ENCODE data around the gene GPAT3. TPM values are rescaled to one million over a fixed set of nuclear protein-coding genes. Genes with fewer than 3 reads are reported as not detected.

GPAT3 gene
- total and polyA plus RNA-seq, 4 donors, result 0.90 to 8.9 (median 6.3) TPM

- DNase-seq (peak in 1 of 2 donors; percentile 77), ATAC-seq (ENCODE audit: low FRiP score) (peak; percentile 48)
- intact Hi-C loops (cut with DNase I), result no loop called here
- WGBS, 2 donors, result 9% methylated on average over 46 of the region's 46 CpGs
- H3K4me3 ChIP-seq (ENCODE audit: low read length in 2 of 2), result peak overlapping the region; percentile 43 to 46
- H3K9me3 ChIP-seq (ENCODE audit: control insufficient read depth, low read length), result no peaks in the 10 kb centered on the region
- H3K36me3 ChIP-seq (ENCODE audit: control insufficient read depth in 1 of 2, insufficient read depth in 2 of 2, low read length in 1 of 2), result no peaks in the 10 kb centered on the region
- no peaks in the 10 kb centered on the region for H3K4me1 ChIP-seq (ENCODE audit: control insufficient read depth in 1 of 2, insufficient read depth in 2 of 2, low read length in 2 of 2)
- no peaks in the 10 kb centered on the region for H3K27me3 ChIP-seq (ENCODE audit: control insufficient read depth in 1 of 2, insufficient read depth in 2 of 2, low read length in 1 of 2)
- no peak overlapping the region for H3K27ac ChIP-seq (ENCODE audit: low read depth in 1 of 2, low read length in 2 of 2)
Observed at GRCh38 chr4:83536362-83537272, 709 bp downstream of the GPAT3 start.

- Histone ChIP-seq H3K4me3 (ENCODE audit: low read length in 2 of 2) (no peak overlapping the region), H3K27ac (ENCODE audit: low read depth in 1 of 2, low read length in 2 of 2) (no peak overlapping the region), H3K9me3 (ENCODE audit: control insufficient read depth, low read length) (no peaks in the 10 kb centered on the region), H3K27me3 (ENCODE audit: control insufficient read depth in 1 of 2, insufficient read depth in 2 of 2, low read length in 1 of 2) (no peaks in the 10 kb centered on the region), H3K36me3 (ENCODE audit: control insufficient read depth in 1 of 2, insufficient read depth in 2 of 2, low read length in 1 of 2) (no peaks in the 10 kb centered on the region), H3K4me1 (ENCODE audit: control insufficient read depth in 1 of 2, insufficient read depth in 2 of 2, low read length in 2 of 2) (no peaks in the 10 kb centered on the region)
- DNase-seq (no peak), ATAC-seq (ENCODE audit: low FRiP score) (no peak)
- intact Hi-C loops (cut with DNase I), result no loop called here
- WGBS, 2 donors, result 66 to 72% methylated on average over 5 of the region's 5 CpGs
Observed at GRCh38 chr4:83542225-83542624, 6.3 kb downstream of the GPAT3 start.

- H3K27ac ChIP-seq (ENCODE audit: low read depth in 1 of 2, low read length in 2 of 2), result no peak overlapping the region
- 81 to 86% methylated on average over 3 of the region's 3 CpGs for WGBS, 2 donors
Observed at GRCh38 chr4:83546786-83547185, 10.9 kb downstream of the GPAT3 start.

GRCh38 chr4:83548151-83548905 is 12.4 kb downstream of the GPAT3 start:
- no peaks in the 10 kb centered on the region for H3K36me3 ChIP-seq (ENCODE audit: control insufficient read depth in 1 of 2, insufficient read depth in 2 of 2, low read length in 1 of 2)
- H3K27ac ChIP-seq (ENCODE audit: low read depth in 1 of 2, low read length in 2 of 2), result no peak overlapping the region
- no peaks in the 10 kb centered on the region for H3K27me3 ChIP-seq (ENCODE audit: control insufficient read depth in 1 of 2, insufficient read depth in 2 of 2, low read length in 1 of 2)
- intact Hi-C loops (cut with DNase I), result no loop called here
- no peaks in the 10 kb centered on the region for H3K9me3 ChIP-seq (ENCODE audit: control insufficient read depth, low read length)
- DNase-seq (peak; percentile 74 to 83), ATAC-seq (ENCODE audit: low FRiP score) (no peak)
- H3K4me1 ChIP-seq (ENCODE audit: control insufficient read depth in 1 of 2, insufficient read depth in 2 of 2, low read length in 2 of 2), result no peaks in the 10 kb centered on the region
- 53 to 58% methylated on average over 7 of the region's 7 CpGs for WGBS, 2 donors
- H3K4me3 ChIP-seq (ENCODE audit: low read length in 2 of 2), result no peak overlapping the region

More at GRCh38 chr4:83546786-83547185, 10.9 kb downstream of the GPAT3 start:
- DNase-seq (no peak), ATAC-seq (ENCODE audit: low FRiP score) (no peak)
- Histone ChIP-seq H3K4me1 (ENCODE audit: control insufficient read depth in 1 of 2, insufficient read depth in 2 of 2, low read length in 2 of 2) (no peaks in the 10 kb centered on the region), H3K4me3 (ENCODE audit: low read length in 2 of 2) (no peak overlapping the region), H3K36me3 (ENCODE audit: control insufficient read depth in 1 of 2, insufficient read depth in 2 of 2, low read length in 1 of 2) (no peaks in the 10 kb centered on the region), H3K27me3 (ENCODE audit: control insufficient read depth in 1 of 2, insufficient read depth in 2 of 2, low read length in 1 of 2) (no peaks in the 10 kb centered on the region), H3K9me3 (ENCODE audit: control insufficient read depth, low read length) (no peaks in the 10 kb centered on the region)
- intact Hi-C loops (cut with DNase I), result no loop called here

- no peaks in the 10 kb centered on the region for H3K36me3 ChIP-seq (ENCODE audit: control insufficient read depth in 1 of 2, insufficient read depth in 2 of 2, low read length in 1 of 2)
- H3K27me3 ChIP-seq (ENCODE audit: control insufficient read depth in 1 of 2, insufficient read depth in 2 of 2, low read length in 1 of 2), result no peaks in the 10 kb centered on the region
- WGBS, 2 donors, result 53 to 57% methylated on average over 3 of the region's 3 CpGs
- DNase-seq (no peak), ATAC-seq (ENCODE audit: low FRiP score) (no peak)
- H3K27ac ChIP-seq (ENCODE audit: low read depth in 1 of 2, low read length in 2 of 2), result no peak overlapping the region
- no peaks in the 10 kb centered on the region for H3K9me3 ChIP-seq (ENCODE audit: control insufficient read depth, low read length)
- intact Hi-C loops (cut with DNase I), result no loop called here
- no peak overlapping the region for H3K4me3 ChIP-seq (ENCODE audit: low read length in 2 of 2)
- H3K4me1 ChIP-seq (ENCODE audit: control insufficient read depth in 1 of 2, insufficient read depth in 2 of 2, low read length in 2 of 2), result no peaks in the 10 kb centered on the region
Observed at GRCh38 chr4:83552083-83552482, 16.2 kb downstream of the GPAT3 start.

- intact Hi-C loops (cut with DNase I), result no loop called here
- Histone ChIP-seq H3K27me3 (ENCODE audit: control insufficient read depth in 1 of 2, insufficient read depth in 2 of 2, low read length in 1 of 2) (no peaks in the 10 kb centered on the region), H3K27ac (ENCODE audit: low read depth in 1 of 2, low read length in 2 of 2) (no peak overlapping the region), H3K9me3 (ENCODE audit: control insufficient read depth, low read length) (no peaks in the 10 kb centered on the region), H3K36me3 (ENCODE audit: control insufficient read depth in 1 of 2, insufficient read depth in 2 of 2, low read length in 1 of 2) (no peaks in the 10 kb centered on the region), H3K4me3 (ENCODE audit: low read length in 2 of 2) (no peak overlapping the region), H3K4me1 (ENCODE audit: control insufficient read depth in 1 of 2, insufficient read depth in 2 of 2, low read length in 2 of 2) (no peaks in the 10 kb centered on the region)
- ATAC-seq (ENCODE audit: low FRiP score) (no peak), DNase-seq (no peak)
- 17 to 32% methylated on average over 2 of the region's 2 CpGs for WGBS, 2 donors
Observed at GRCh38 chr4:83552924-83553323, 17.0 kb downstream of the GPAT3 start.

- ATAC-seq (ENCODE audit: low FRiP score), result no peak
Observed at GRCh38 chr4:83556006-83556707, 20.2 kb downstream of the GPAT3 start.

GRCh38 chr4:83556816-83557215 is 20.9 kb downstream of the GPAT3 start:
- Histone ChIP-seq H3K36me3 (ENCODE audit: control insufficient read depth in 1 of 2, insufficient read depth in 2 of 2, low read length in 1 of 2) (no peaks in the 10 kb centered on the region), H3K9me3 (ENCODE audit: control insufficient read depth, low read length) (no peaks in the 10 kb centered on the region), H3K27me3 (ENCODE audit: control insufficient read depth in 1 of 2, insufficient read depth in 2 of 2, low read length in 1 of 2) (no peaks in the 10 kb centered on the region), H3K4me1 (ENCODE audit: control insufficient read depth in 1 of 2, insufficient read depth in 2 of 2, low read length in 2 of 2) (no peaks in the 10 kb centered on the region), H3K27ac (ENCODE audit: low read depth in 1 of 2, low read length in 2 of 2) (no peak overlapping the region), H3K4me3 (ENCODE audit: low read length in 2 of 2) (no peak overlapping the region)
- WGBS, 2 donors, result 89 to 97% methylated on average over 1 of the region's 1 CpG
- no peak for DNase-seq
- intact Hi-C loops (cut with DNase I), result no loop called here
- ATAC-seq (ENCODE audit: low FRiP score), result no peak

More at GRCh38 chr4:83556006-83556707, 20.2 kb downstream of the GPAT3 start:
- DNase-seq, result no peak
- WGBS, 2 donors, result 61 to 62% methylated on average over 3 of the region's 3 CpGs
- Histone ChIP-seq H3K9me3 (ENCODE audit: control insufficient read depth, low read length) (no peaks in the 10 kb centered on the region), H3K36me3 (ENCODE audit: control insufficient read depth in 1 of 2, insufficient read depth in 2 of 2, low read length in 1 of 2) (no peaks in the 10 kb centered on the region), H3K27ac (ENCODE audit: low read depth in 1 of 2, low read length in 2 of 2) (no peak overlapping the region), H3K27me3 (ENCODE audit: control insufficient read depth in 1 of 2, insufficient read depth in 2 of 2, low read length in 1 of 2) (no peaks in the 10 kb centered on the region), H3K4me1 (ENCODE audit: control insufficient read depth in 1 of 2, insufficient read depth in 2 of 2, low read length in 2 of 2) (no peaks in the 10 kb centered on the region), H3K4me3 (ENCODE audit: low read length in 2 of 2) (no peak overlapping the region)
- intact Hi-C loops (cut with DNase I), result no loop called here
